GM18502 (cell line): ENCODE results near the gene TDP1.

Source experiments
- ATAC-seq: cut with Tn5 transposase; IDR thresholded peaks from one replicate; pipeline ENCODE4 v1.9.1; 2021; ENCODE audit warnings: mild to moderate bottlenecking; ENCODE audit not compliant: unreplicated experiment, poor library complexity

TDP1 gene

GRCh38 chr14:89936654-89937185 is 19.0 kb upstream of the TDP1 start:
- ATAC-seq: no peak

- ATAC-seq: no peak
These were observed 13.8 kb upstream of the TDP1 start for GRCh38 chr14:89941830-89942377.

GRCh38 chr14:89947344-89947743 is 8.4 kb upstream of the TDP1 start:
- ATAC-seq: no peak

- no peak for ATAC-seq
These were observed 3.2 kb upstream of the TDP1 start for GRCh38 chr14:89952576-89952975.

- ATAC-seq: no peak
These were observed 2.1 kb upstream of the TDP1 start for GRCh38 chr14:89953602-89954001.

- peak; percentile 85 for ATAC-seq
These were observed 1.4 kb upstream of the TDP1 start, which contains the start of gene EFCAB11 for GRCh38 chr14:89954070-89955021. EFCAB11 (minus strand) TSS chr14:89954730; CDS start chr14:89954660, 70 bp downstream.

- peak; percentile 19 for ATAC-seq
These were observed 544 bp upstream of the TDP1 start for GRCh38 chr14:89955022-89955744.

- ATAC-seq: no peak
These were observed 908 bp downstream of the TDP1 start for GRCh38 chr14:89956661-89957009.

- no peak for ATAC-seq
These were observed 1.6 kb downstream of the TDP1 start for GRCh38 chr14:89957376-89957775.

- no peak for ATAC-seq
These were observed 2.1 kb downstream of the TDP1 start for GRCh38 chr14:89957791-89958190.

- no peak for ATAC-seq
These were observed 3.2 kb downstream of the TDP1 start for GRCh38 chr14:89958966-89959365.

- ATAC-seq: no peak
These were observed 4.2 kb downstream of the TDP1 start for GRCh38 chr14:89959853-89960445.

- no peak for ATAC-seq
These were observed 5.2 kb downstream of the TDP1 start for GRCh38 chr14:89960914-89961313.

- no peak for ATAC-seq
These were observed 7.7 kb downstream of the TDP1 start for GRCh38 chr14:89963288-89963978.

- ATAC-seq: no peak
These were observed 10.1 kb downstream of the TDP1 start for GRCh38 chr14:89965839-89966238.

- ATAC-seq: peak; percentile 81
These were observed 17.6 kb downstream of the TDP1 start for GRCh38 chr14:89973234-89973823.

GRCh38 chr14:89977668-89978067 is 21.9 kb downstream of the TDP1 start:
- ATAC-seq: no peak

GRCh38 chr14:89978656-89979055 is 22.9 kb downstream of the TDP1 start:
- no peak for ATAC-seq

GRCh38 chr14:89983375-89983774 is 27.6 kb downstream of the TDP1 start:
- ATAC-seq: no peak
